OCI-LY1 (cell line): ENCODE results near the gene ZFP64.
"Not testable (repeated sequence)": the region's sequence is repeated elsewhere in the genome, so short reads cannot be mapped to it uniquely, and the experiment has no call there.

Experiments
- CTCF ChIP-seq: fragments of 200-600 bp; sonication (generic), shearing (Covaris generic); IDR thresholded peaks from 2 replicates; pipeline ENCODE4 v1.5.1; 2017; ENCODE audit warnings: mild to moderate bottlenecking, antibody characterized with exemption, low read length, moderate library complexity, mixed read lengths
- EZH2 ChIP-seq: fragments of 200-600 bp; sonication (generic), shearing (Covaris generic); IDR thresholded peaks from 2 replicates; pipeline ENCODE4 v1.8.0; 2017; ENCODE audit warnings: borderline replicate concordance, mixed run types, mild to moderate bottlenecking, antibody characterized with exemption, low read length, moderate library complexity, mixed read lengths

GRCh38 chr20:52221362-52221761, 29.8 kb upstream of the ZFP64 start:
- TF ChIP-seq CTCF, EZH2: not testable (repeated sequence)
